Astrocyte of the cerebellum (primary cell): ENCODE measurements around the gene PIGN.

Experiments
- DNase-seq: peaks from one replicate; pipeline ENCODE4 v3.0.0-alpha.2; 2011; ENCODE audit warnings: low read depth
- H3K4me3 ChIP-seq: 2 replicates; pipeline ENCODE4 v1.5.1; 2011; ENCODE audit warnings: mild to moderate bottlenecking, low read depth, low read length, moderate library complexity
- in situ Hi-C: cut with HindIII; loops from 2 replicates; pipeline ENCODE4 v1.10.0; 2017; ENCODE audit warnings: low sequenced_read_pairs
- TF ChIP-seq, protein P1 (sequence below): IDR thresholded peaks from 2 replicates; pipeline ENCODE4 v1.5.1; 2012; ENCODE audit warnings: low read length, low read depth, moderate library complexity, mild to moderate bottlenecking; ENCODE audit errors: missing control alignments

Gene PIGN

DNA sequence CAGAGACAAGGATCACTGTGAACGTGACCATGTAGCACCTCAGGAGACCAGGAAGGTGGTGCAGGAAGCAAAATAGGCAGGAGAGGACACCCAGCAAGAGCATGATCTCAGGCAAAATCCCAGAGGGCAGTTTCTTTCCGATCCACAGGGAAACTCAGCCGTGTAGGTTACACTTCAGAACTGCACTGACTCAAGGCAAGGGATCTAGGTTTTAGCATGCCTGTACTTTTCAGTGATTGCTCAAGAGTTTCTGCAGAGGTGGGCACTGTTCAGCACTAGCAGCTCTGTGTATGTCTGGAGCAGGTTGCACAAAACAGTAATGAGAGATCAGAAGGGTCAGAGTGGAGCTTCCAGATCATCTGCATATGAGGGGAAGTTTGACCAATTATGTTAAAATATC is 177.3 kb downstream of the PIGN start:
- DNase-seq = no peak
- in situ Hi-C loops = no loop called here
- no peak overlapping the region for H3K4me3 ChIP-seq
- TF ChIP-seq, protein P1, sequence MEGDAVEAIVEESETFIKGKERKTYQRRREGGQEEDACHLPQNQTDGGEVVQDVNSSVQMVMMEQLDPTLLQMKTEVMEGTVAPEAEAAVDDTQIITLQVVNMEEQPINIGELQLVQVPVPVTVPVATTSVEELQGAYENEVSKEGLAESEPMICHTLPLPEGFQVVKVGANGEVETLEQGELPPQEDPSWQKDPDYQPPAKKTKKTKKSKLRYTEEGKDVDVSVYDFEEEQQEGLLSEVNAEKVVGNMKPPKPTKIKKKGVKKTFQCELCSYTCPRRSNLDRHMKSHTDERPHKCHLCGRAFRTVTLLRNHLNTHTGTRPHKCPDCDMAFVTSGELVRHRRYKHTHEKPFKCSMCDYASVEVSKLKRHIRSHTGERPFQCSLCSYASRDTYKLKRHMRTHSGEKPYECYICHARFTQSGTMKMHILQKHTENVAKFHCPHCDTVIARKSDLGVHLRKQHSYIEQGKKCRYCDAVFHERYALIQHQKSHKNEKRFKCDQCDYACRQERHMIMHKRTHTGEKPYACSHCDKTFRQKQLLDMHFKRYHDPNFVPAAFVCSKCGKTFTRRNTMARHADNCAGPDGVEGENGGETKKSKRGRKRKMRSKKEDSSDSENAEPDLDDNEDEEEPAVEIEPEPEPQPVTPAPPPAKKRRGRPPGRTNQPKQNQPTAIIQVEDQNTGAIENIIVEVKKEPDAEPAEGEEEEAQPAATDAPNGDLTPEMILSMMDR = no peak

- in situ Hi-C loops = no loop called here
- H3K4me3 ChIP-seq = no peak overlapping the region
- no peak for DNase-seq
- TF ChIP-seq, protein P1 = no peak
These were observed 185.5 kb downstream of the PIGN start for GRCh38 chr18:62001396-62001795.

- in situ Hi-C loops = no loop called here
- H3K4me3 ChIP-seq = no peak overlapping the region
- TF ChIP-seq, protein P1 = no peak
- DNase-seq = peak; percentile 24
These were observed 187.9 kb downstream of the PIGN start for GRCh38 chr18:61998957-61999356.

- no peak for DNase-seq
- TF ChIP-seq, protein P1 = no peak
- no peak overlapping the region for H3K4me3 ChIP-seq
- in situ Hi-C loops = no loop called here
These were observed 188.5 kb downstream of the PIGN start for GRCh38 chr18:61998335-61998734.

DNA sequence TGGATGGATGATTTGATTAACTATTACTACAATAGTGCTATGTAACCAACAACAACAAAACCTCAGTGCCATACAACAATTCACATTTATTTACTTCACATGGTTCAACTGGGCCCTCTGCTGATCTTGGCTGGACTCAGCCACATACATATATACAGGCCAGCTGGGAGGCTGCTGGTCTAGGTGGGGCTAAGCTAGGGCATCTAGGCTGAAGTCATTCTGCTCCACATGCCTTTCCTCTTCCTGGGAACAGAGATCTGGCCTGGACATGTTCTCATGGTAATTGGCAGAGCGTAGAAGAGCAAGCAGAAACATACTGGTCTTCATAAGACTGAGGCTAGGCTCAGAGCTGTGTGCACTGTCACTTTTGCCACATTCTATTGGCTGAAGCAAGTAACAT is 191.2 kb downstream of the PIGN start:
- in situ Hi-C loops = no loop called here
- no peak overlapping the region for H3K4me3 ChIP-seq
- TF ChIP-seq, protein P1 = no peak
- no peak for DNase-seq

DNA sequence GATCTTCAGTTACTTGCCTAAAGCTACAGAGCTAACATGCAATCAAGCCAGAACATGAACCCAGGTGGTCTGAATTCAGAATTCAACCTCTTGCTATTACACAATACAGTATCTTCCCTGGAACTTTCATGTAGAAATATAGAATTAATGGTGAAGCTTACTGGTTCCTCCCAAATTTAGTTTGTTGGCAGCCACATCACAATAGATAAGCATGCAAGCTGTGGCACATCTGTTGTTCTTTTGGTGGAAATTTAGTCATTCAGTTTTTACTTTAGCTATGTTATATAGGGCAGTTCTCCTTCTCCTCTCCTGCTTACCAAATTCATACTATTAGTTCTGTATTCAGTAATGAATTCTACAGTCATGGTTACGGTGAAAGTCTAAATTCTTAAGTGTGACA is 193.0 kb downstream of the PIGN start:
- H3K4me3 ChIP-seq = no peak overlapping the region
- DNase-seq = no peak
- in situ Hi-C loops = no loop called here
- TF ChIP-seq, protein P1 = no peak

DNA sequence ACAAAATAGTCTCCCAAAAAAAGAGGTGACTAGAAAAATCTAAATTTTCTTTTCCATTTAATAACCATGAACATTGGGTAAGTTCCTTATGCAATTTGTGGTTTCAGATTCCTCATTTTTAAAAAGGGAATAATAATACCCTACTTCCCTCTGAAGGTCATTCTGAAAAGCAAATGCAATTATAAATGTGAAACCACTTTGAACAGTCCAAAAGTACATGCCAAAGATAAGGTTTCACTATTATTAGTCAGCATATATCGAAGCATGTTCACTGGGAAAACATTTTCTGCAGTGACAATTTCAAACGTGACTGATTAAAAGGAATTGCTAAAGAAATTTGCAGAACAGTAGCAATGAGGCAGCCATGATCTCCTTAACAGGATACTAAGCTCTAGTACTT is 193.9 kb downstream of the PIGN start:
- H3K4me3 ChIP-seq = no peak overlapping the region
- in situ Hi-C loops = no loop called here
- TF ChIP-seq, protein P1 = no peak
- peak; percentile 65 for DNase-seq
